ENCODE measurements around the gene CD80.

The CD80 gene

GRCh38 chr3:119547227-119547626 is 12.2 kb downstream of the CD80 start:
- no peak for TF ChIP-seq EZH2 (IDR thresholded peaks at IDR 0.05)
- no peak for TF ChIP-seq FOXP2 (optimal IDR thresholded peaks at IDR 0.05; ENCODE audit: control extremely low read depth, extremely low read length, insufficient read depth)
- no peak for TF ChIP-seq POLR2AphosphoS5 (IDR thresholded peaks at IDR 0.05; ENCODE audit: borderline replicate concordance, low read depth, low read length)
- Histone ChIP-seq H3K4me3 (no peak overlapping the region), H3K9ac (ENCODE audit: insufficient read length) (no peak overlapping the region), H3K27ac (no peak overlapping the region), H3K36me3 (ENCODE audit: insufficient read depth, low read length) (no peaks in the 10 kb centered on the region), H3K9me3 (ENCODE audit: low read depth, low read length) (no peaks in the 10 kb centered on the region)
- no peak for DNase-seq (ENCODE audit: low read depth, low spot score)

GRCh38 chr3:119543147-119543546 is 16.3 kb downstream of the CD80 start:
- H3K4me3 ChIP-seq, result no peak overlapping the region
- TF ChIP-seq EZH2 (IDR thresholded peaks at IDR 0.05) (no peak), FOXP2 (optimal IDR thresholded peaks at IDR 0.05; ENCODE audit: control extremely low read depth, extremely low read length, insufficient read depth) (no peak), POLR2AphosphoS5 (IDR thresholded peaks at IDR 0.05; ENCODE audit: borderline replicate concordance, low read depth, low read length) (no peak)
- H3K9me3 ChIP-seq (ENCODE audit: low read depth, low read length), result no peaks in the 10 kb centered on the region
- H3K27ac ChIP-seq, result no peak overlapping the region
- no peaks in the 10 kb centered on the region for H3K36me3 ChIP-seq (ENCODE audit: insufficient read depth, low read length)
- no peak overlapping the region for H3K9ac ChIP-seq (ENCODE audit: insufficient read length)
- no peak for DNase-seq (ENCODE audit: low read depth, low spot score)

- TF ChIP-seq EZH2 (IDR thresholded peaks at IDR 0.05) (no peak), FOXP2 (optimal IDR thresholded peaks at IDR 0.05; ENCODE audit: control extremely low read depth, extremely low read length, insufficient read depth) (no peak), POLR2AphosphoS5 (IDR thresholded peaks at IDR 0.05; ENCODE audit: borderline replicate concordance, low read depth, low read length) (no peak)
- no peak overlapping the region for H3K9ac ChIP-seq (ENCODE audit: insufficient read length)
- DNase-seq (ENCODE audit: low read depth, low spot score), result no peak
- H3K27ac ChIP-seq, result no peak overlapping the region
- no peaks in the 10 kb centered on the region for H3K9me3 ChIP-seq (ENCODE audit: low read depth, low read length)
- H3K36me3 ChIP-seq (ENCODE audit: insufficient read depth, low read length), result no peaks in the 10 kb centered on the region
- no peak overlapping the region for H3K4me3 ChIP-seq
Measured at GRCh38 chr3:119542168-119542767, 17.1 kb downstream of the CD80 start.

DNA sequence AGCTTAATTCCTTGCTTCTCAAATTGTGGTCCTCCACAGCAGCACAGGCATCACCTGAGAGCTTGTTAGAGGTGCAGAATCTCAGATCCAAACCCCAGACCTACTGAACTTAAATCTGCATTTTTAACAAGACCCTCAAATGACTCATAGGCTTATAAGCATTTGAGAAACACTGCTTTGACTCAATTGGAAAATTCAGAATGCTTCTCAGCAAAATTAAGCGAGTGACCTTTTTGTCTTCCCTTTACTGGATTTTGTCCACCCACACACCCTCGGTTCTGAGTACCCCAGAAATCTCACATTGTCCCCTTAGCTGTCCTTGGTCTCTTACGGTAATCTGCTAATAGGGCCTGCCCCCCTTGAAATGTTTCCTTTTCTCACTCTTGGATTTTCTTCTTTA is 17.9 kb downstream of the CD80 start:
- H3K4me3 ChIP-seq, result no peak overlapping the region
- DNase-seq (ENCODE audit: low read depth, low spot score), result no peak
- no peak overlapping the region for H3K27ac ChIP-seq
- no peak for TF ChIP-seq POLR2AphosphoS5 (IDR thresholded peaks at IDR 0.05; ENCODE audit: borderline replicate concordance, low read depth, low read length)
- TF ChIP-seq EZH2 (IDR thresholded peaks at IDR 0.05), result no peak
- no peaks in the 10 kb centered on the region for H3K9me3 ChIP-seq (ENCODE audit: low read depth, low read length)
- H3K36me3 ChIP-seq (ENCODE audit: insufficient read depth, low read length), result no peaks in the 10 kb centered on the region
- H3K9ac ChIP-seq (ENCODE audit: insufficient read length), result no peak overlapping the region

- Histone ChIP-seq H3K27ac (no peak overlapping the region), H3K9ac (ENCODE audit: insufficient read length) (no peak overlapping the region)
- no peak for DNase-seq (ENCODE audit: low read depth, low spot score)
Measured at GRCh38 chr3:119538772-119539171, 20.6 kb downstream of the CD80 start.

GRCh38 chr3:119536757-119537156 is 22.7 kb downstream of the CD80 start:
- H3K4me3 ChIP-seq, result no peak overlapping the region
- no peak overlapping the region for H3K27ac ChIP-seq
- no peaks in the 10 kb centered on the region for H3K9me3 ChIP-seq (ENCODE audit: low read depth, low read length)
- no peak overlapping the region for H3K9ac ChIP-seq (ENCODE audit: insufficient read length)
- TF ChIP-seq FOXP2 (optimal IDR thresholded peaks at IDR 0.05; ENCODE audit: control extremely low read depth, extremely low read length, insufficient read depth) (no peak), EZH2 (IDR thresholded peaks at IDR 0.05) (no peak), POLR2AphosphoS5 (IDR thresholded peaks at IDR 0.05; ENCODE audit: borderline replicate concordance, low read depth, low read length) (no peak)
- no peaks in the 10 kb centered on the region for H3K36me3 ChIP-seq (ENCODE audit: insufficient read depth, low read length)
- DNase-seq (ENCODE audit: low read depth, low spot score), result no peak

More at GRCh38 chr3:119538772-119539171, 20.6 kb downstream of the CD80 start:
- H3K4me3 ChIP-seq, result no peak overlapping the region
- no peak for TF ChIP-seq EZH2 (IDR thresholded peaks at IDR 0.05)
- no peaks in the 10 kb centered on the region for H3K36me3 ChIP-seq (ENCODE audit: insufficient read depth, low read length)
- H3K9me3 ChIP-seq (ENCODE audit: low read depth, low read length), result no peaks in the 10 kb centered on the region

DNA sequence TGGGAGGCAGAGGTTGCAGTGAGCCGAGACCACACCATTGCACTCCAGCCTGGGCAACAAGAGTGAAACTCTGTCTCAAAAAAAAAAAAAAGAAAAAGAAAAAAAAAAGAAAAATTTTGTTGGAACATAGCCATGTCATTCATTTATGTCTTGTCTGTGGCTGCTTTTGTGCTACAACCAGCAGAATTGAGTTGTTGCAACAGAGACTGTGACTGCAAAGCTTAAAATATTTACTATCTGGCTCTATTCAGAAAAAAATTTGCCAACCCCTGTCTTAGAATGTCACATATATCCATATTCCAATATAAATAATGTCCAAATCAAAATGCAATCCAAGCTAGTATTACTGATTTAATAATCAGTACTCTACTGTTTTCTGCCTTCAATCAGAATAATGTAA is 25.1 kb downstream of the CD80 start:
- no peak for TF ChIP-seq EZH2 (IDR thresholded peaks at IDR 0.05)
- no peak for TF ChIP-seq POLR2AphosphoS5 (IDR thresholded peaks at IDR 0.05; ENCODE audit: borderline replicate concordance, low read depth, low read length)
- no peak for TF ChIP-seq FOXP2 (optimal IDR thresholded peaks at IDR 0.05; ENCODE audit: control extremely low read depth, extremely low read length, insufficient read depth)
- no peak overlapping the region for H3K9ac ChIP-seq (ENCODE audit: insufficient read length)
- no peaks in the 10 kb centered on the region for H3K36me3 ChIP-seq (ENCODE audit: insufficient read depth, low read length)
- no peaks in the 10 kb centered on the region for H3K9me3 ChIP-seq (ENCODE audit: low read depth, low read length)
- no peak for DNase-seq (ENCODE audit: low read depth, low spot score)
- no peak overlapping the region for H3K27ac ChIP-seq
- no peak overlapping the region for H3K4me3 ChIP-seq

DNA sequence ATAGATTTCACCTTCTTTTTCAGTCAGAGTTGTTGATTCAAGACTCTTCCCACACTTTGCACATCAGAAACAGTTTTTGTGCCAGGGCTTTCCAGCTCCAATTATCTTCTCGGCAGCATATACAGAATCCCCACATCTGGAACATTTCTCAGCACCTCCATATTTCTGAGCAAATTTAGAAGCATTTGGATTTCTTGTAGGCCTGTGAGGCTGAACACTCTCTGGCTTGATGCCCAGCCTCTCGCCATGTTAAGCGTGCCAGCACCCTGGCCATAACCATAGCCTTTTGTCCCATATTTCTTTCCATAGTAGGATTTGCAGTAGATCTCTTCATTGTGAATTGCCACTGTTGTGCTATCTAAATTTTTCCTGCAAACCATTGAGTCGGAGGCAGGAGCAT is 28.3 kb downstream of the CD80 start:
- H3K9me3 ChIP-seq (ENCODE audit: low read depth, low read length), result no peaks in the 10 kb centered on the region
- no peak for DNase-seq (ENCODE audit: low read depth, low spot score)
- no peak overlapping the region for H3K27ac ChIP-seq
- no peak overlapping the region for H3K4me3 ChIP-seq
- H3K36me3 ChIP-seq (ENCODE audit: insufficient read depth, low read length), result no peaks in the 10 kb centered on the region
- H3K9ac ChIP-seq (ENCODE audit: insufficient read length), result no peak overlapping the region
- TF ChIP-seq EZH2 (IDR thresholded peaks at IDR 0.05) (no peak), POLR2AphosphoS5 (IDR thresholded peaks at IDR 0.05; ENCODE audit: borderline replicate concordance, low read depth, low read length) (no peak), FOXP2 (optimal IDR thresholded peaks at IDR 0.05; ENCODE audit: control extremely low read depth, extremely low read length, insufficient read depth) (no peak)

DNA sequence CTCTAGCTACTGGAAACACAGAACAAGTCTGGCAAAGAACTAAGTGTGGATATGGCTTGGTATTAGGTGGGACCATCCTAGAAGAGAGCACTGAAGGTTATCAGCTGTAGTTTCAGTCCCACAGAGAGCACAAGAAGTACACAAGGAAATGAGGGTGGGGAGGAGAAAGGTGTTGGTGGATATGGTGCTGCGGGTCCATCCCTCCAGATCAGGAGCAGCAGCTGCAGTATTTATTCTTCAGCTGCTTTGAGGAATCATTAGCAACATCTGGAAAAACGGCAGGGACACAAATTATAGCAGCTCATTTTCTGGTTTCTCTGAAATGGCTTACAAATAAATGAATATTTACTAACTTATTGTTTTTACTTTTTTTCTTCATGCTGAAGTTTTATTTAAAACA is 29.0 kb downstream of the CD80 start:
- H3K9me3 ChIP-seq (ENCODE audit: low read depth, low read length), result no peaks in the 10 kb centered on the region
- no peak overlapping the region for H3K9ac ChIP-seq (ENCODE audit: insufficient read length)
- TF ChIP-seq POLR2AphosphoS5 (IDR thresholded peaks at IDR 0.05; ENCODE audit: borderline replicate concordance, low read depth, low read length) (no peak), FOXP2 (optimal IDR thresholded peaks at IDR 0.05; ENCODE audit: control extremely low read depth, extremely low read length, insufficient read depth) (no peak), EZH2 (IDR thresholded peaks at IDR 0.05) (no peak)
- no peak overlapping the region for H3K27ac ChIP-seq
- peaks cover under 1% of the 10 kb centered on the region; the same call in 1 of the 2 replicates for H3K36me3 ChIP-seq (ENCODE audit: insufficient read depth, low read length)
- no peak for DNase-seq (ENCODE audit: low read depth, low spot score)
- no peak overlapping the region for H3K4me3 ChIP-seq

Data from SK-N-MC (cell line).